GM18499 (cell line): ENCODE results near the gene GALNT2.

Source experiments
- ATAC-seq: cut with Tn5 transposase; IDR thresholded peaks from one replicate; pipeline ENCODE4 v1.9.1; 2021; ENCODE audit warnings: moderate number of reproducible peaks; ENCODE audit not compliant: insufficient read depth, unreplicated experiment

Gene GALNT2

DNA sequence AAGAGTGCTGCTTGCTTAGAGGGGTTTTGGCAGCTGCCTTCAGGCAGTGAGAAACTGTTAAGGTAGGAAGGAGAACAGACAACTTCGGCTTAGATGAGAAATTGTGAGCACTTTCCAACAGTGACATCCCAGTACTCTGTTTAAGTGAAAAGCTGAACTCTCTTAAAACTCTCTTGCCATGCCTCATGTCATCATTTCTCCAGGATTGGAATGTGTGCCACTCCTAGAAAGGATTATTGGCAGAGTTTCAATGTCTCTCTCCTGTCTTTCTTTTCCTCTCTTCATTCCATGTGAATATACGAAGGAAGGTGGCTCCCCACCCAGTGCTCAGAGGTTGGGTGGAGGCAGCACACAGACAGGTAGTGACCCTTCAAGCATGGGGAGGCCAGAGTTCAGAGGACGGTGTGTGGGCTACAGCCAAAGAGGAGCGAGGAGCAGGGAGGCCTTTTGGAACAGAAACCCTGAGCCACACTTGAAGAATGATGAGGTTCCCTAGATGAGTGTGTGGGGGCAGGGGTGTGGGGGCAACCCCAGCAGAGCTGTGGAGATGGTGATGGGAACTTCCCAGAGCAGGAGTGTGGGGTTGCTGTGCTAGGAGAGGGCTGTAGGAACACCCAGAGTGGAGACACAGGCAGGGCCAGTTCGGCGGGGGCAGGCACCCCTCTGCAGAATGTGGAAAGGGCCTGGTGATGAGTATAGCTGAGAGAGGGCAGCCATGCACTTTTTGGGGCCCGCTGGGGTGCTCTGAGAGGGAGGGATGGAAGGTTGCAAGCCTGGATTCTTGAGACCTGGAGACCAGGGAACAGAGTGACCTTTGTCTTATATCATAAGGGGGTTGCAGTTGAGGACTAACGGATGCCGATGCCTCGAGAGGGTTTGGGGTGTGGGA lies 58.8 kb downstream of the GALNT2 start:
- ATAC-seq = no peak

DNA sequence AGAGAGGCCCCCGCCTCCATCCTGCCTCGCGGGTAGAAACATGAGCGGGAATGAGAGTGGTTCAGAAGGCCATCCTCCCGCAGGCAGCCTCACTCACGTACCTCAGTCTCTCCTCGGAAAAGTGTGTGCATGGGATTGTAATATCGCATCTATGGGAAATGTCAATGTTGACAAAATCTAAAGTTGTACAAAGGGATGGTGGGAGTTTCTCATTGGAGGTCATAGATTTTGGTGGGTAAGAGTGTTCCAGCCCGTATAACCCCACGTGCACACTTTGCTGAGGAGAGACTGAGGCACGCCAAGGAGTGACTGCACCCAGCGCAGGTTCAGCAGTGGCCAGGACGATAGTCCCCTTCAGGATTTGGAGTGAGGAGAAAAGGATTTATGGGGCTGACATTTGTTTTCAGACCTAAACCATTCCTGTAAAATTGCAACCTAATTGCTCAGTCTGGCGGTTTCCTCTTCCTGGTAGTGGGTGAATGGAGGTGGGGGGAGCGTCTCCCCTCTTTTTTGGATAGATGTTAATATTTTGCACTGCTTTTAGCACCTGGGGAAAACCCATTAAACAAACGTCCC lies 59.6 kb downstream of the GALNT2 start:
- ATAC-seq = no peak

DNA sequence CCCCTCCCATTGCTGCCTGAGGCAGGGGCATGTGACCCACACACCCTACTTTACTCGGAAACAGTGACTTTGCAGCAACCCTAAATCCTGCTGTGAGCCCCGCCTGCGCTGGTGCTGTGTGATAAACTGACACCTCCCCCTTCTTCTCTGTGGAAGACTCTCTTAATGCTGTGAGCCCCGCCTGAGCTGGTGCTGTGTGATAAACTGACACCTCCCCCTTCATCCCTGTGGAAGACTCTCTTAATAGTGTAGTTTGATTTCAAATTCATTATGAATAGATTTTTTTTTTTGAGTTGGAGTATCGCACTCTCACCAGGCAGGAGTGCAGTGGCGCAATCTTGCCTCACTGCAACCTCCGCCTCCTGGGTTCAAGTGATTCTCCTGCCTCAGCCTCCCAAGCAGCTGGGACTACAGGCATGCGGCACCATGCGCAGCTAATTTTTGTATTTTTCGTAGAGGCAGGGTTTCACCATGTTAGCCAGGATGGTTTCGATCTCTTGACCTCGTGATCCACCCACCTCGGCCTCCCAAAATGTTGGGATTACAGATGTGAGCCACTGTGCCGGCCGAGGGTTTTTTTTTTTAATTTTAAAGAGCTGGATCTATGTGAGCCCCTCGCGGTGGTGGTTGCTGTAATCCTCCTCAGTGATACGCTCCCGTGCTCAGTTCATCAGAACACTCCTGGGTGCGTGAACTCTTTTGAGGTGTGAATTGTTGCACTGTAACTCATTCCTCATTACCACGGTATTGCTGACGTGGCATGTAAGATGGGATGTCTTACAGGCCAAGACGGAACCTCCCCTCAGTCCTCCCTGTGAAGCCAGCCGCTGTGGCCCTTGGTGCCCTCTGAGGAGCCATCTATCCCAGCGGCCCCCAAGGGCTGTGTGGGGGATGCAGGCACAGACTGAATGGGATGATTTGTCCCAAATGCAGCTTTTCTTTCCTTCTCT lies 60.3 kb downstream of the GALNT2 start:
- no peak for ATAC-seq

DNA sequence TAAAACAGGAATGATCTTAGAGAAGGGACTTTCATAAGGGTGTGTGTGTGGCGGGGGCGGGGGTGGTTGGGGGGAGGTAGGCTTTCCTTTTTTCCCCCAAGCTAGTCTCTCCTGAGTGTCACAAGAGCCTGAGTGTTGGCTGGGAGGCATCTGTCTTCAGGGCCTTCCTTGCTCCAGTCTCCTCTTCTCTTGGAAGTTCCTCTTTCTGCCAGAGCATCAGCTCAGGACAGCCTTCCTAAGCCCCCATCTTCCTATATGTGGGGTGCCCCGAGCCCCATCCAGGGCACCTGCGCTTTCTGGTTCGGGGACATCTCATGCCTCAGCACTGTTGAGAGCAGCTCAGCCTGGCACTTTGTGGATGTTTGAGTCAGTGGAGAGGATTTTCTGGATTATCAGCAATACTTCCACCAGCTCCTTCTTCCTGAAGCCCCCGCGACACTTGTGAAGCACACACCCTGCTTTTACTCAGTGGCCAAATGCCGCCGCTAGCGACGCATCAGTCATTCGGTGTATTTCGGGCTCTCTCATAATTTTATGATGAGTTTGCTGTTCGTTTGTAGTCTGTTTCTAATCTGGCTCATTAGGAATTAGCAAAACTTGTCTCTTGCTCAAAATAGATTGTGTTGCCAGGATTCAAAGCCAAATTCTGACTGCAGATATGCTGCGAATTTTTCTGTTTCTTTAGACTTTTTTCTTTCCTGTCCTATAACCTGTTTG lies 61.7 kb downstream of the GALNT2 start:
- ATAC-seq = no peak

DNA sequence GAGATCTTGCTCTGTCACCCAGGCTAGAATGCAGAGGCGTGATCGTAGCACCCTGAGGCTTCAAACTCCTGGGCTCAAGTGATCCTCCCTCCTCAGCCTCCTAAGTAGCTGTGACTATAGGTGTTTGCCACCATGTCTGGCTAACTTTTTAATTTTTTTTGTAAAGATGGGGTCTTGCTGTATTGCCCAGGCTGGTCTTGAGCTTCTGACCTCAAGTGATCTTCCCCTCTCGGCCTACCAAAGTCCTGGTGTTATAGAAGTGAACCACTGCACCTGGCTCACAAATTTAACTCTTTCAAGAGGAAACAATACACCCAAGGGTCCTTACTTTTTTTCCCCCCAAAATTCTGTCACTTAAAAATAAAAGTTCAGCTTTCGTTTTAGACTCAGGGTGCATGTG lies 62.3 kb downstream of the GALNT2 start:
- ATAC-seq = no peak

DNA sequence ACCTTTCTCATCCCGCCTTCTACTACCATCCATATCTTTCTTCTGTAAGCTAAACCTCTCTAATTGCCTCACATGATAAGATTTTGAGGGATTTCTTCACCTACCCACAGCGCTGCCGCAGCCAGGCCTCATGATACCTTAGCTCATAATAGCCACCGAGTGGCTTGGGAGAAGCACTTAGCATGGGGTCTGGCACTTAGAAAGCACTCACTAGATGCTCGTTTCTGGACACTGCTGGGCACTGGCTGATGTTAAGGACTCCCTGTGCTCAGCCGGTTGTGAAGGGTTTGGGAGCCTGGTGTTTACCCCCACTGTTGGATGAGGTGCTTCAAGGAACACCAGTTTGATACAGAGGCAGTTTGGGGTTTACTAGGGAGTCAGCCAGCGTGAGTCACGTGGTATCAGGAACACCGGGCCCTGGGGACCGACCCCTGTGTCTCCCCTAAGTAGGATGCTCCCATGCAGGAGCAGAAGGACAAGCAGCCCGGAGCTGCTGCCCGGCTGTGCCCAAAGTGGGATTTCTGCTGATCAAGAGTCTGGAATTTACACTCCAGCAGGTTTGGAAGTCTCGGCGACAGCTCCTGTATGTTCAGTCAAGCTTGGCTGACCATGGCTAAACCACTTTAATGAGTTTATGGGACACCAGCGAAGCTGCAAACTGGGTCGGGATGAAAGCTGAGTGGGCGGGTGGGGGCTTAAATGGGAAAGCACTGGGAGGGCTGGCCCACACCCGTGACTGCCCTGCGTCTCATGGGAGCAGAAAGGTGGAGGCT lies 63.3 kb downstream of the GALNT2 start:
- no peak for ATAC-seq

DNA sequence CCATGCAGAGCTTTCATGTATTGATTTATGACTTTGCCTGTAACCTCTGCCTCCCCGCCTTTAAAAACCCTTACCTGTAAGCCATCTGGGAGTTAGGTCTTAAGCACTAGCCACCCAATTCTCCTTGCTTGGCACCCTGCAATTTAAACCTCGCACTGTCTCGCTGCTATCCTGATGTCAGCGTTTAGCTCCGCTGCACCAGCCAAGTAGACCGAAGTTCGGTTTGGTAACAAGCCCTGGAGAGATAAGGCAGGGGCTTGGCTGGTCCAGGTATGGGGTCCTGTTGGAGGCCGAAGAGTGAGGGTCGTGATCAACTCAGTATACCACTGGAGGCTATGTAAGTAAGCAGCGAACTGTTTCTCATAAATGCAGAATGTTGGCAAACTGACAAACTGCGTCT lies 64.4 kb downstream of the GALNT2 start:
- no peak for ATAC-seq

DNA sequence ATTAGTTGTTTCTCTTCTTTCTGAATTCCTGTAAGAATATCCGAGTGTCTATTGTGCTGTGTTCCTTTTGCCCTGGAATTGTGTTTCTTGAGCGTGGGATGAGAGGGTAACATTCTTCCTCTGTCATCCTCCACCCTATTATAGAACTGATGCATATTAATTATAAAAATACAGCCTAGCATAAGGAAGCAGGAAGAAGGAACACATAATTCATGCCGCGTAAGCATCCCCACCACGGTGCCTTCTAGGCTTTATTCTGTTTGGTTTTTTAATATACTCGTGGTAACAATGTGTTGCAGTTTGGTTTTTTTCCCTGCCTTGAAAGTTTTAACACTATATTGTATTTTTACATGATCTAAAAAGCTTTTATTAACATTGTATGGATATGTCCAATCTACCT lies 65.7 kb downstream of the GALNT2 start:
- ATAC-seq = no peak

DNA sequence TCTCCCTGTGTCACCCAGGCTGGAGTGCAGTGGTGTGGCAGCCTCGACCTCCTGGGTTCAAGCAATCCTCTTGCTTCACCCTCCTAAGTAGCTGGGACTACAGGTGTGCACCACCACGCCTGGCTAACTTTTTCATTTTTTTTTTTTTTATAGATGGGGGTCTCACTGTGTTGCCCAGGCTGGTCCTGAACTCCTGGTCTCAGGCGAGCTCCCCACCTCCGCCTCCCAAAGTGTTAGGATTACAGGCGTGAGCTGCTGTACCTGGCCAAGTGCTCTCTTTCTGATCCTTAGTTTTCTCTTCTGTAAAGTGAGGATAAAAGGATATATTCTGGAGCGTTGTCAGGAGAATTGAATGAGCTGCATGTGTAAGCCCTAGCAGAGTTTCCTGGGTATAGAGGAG lies 68.7 kb downstream of the GALNT2 start:
- no peak for ATAC-seq

DNA sequence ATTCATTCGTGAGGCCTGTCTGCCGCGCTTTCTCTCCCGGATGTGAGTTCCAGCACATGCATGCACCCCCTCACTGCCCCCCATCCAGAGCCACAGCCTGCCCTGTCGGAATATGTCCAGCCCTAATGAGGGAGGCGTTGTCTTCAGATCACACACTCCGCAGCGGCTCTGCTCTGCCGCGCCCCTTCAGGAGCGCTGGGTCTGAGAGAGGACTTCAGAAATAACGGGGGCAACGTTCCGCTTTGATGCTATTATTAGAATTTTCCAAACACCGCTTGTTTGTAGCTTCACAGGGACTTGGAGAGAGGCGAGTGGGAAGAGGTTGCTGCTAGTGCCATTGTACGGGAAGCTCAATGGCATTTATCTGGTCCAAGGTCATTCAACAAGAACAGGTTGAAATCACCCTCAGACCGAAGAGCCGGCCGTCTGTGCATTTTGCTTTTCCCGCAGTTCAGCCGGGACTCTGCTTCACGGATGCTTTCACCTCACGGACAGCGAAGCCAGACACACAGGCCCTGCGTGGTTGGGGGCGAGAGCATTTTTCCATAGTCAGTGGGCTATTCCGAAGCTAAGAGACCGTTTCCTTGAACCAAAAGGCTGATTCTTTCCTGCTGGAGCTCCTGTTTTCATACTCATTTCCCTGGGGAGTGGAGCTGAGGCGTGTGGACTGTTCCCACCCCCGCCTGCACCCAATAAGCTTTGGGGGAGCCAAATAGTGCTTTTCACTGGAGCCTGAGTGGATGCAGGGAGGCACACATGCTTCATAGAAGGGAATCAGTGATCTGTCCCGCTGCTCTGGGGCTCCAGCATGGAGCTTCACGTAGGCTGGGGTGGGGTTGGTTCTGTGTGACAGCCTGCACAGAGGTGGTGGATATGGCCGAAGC lies 69.7 kb downstream of the GALNT2 start:
- no peak for ATAC-seq

DNA sequence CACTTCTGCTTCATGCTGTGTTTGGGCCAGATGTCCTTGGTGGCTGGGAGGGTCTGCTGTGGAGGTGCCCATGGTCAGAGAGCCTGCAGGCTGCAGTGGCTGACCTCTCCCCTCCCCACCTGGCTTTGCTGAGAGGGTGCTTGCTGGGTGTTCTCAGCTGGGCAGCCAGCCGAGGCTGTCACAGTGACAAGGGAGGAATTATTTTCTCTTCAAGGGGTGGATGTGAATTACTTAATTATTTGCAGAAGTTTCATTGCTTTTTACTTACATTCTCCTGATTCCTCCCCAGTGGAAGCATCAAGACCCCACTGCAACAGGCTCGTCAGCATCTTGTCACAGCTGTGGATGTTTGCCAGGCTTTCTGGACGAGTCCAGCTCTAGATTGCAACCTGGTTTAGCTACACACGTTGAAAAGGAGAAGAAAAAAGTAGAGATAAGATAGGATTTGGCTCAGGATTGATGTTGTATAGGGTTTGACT lies 70.3 kb downstream of the GALNT2 start:
- ATAC-seq = no peak

DNA sequence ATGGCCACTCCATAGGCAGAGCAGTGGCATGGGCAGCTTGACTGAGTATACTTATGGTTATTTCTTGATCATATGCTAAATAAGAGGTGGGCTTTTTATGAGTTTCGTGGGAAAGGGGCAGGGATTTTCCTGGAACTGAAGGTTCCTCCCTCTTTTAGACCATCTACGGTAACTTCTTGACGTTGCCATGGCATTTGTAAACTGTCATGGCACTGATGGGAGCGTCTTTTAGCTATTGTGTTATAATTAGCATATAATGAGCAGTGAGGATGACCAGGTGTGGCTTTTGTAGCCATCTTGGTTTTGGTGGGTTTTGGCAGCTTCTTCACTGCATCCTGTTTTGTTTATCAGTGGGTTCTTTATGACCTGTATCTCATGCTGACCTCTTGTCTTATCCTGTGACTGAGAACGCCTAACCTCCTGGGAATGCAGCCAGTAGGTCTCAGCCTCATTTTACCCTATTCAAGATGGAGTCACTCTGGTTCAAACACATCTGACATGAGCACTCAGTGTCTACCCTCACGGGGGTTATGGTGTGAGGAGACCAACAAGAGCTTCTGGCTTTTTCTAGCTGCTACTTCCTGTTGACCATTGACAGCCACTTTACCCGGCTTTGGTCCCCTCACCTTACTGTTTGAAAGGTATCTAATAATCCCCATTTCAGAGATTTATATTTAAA lies 71.7 kb downstream of the GALNT2 start:
- ATAC-seq = no peak

DNA sequence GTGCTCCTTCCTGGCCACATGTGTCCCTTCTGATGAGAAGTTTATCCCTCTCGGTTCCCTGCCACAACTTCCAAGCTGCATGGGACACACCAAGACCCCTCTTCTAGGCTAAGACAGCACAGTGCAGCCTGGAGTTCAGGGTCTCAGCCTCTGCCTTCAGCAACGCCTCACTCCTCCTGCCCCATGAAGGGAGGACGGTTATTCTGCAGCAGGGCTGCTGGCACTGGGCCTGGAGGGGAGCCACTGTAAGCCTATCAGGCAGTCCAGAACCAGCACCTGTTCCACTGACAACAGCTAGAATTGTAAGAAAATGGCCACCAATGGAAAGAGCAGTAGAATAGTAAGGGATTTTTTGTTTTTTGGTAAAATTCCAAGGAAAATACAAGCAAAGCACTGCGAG lies 72.3 kb downstream of the GALNT2 start:
- ATAC-seq = no peak

DNA sequence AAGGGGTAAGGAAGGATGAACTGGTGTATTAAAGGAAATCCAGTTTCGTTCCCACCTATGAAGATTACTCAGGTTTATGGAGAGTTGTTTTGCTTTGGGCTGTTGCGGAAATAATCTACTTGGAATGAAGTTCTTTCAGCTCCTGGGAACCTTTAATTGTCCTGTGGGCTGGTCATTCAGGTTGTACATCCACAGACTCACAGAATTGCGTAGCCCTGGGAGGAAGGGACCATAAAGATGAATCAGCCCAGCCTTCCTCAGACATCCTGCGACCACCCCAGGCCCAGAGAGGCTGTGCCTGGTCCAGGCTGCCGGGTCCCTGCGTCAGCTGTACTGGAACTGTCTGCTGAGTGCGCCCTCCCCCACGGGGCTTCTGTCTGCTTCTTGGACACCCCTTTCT lies 72.7 kb downstream of the GALNT2 start:
- ATAC-seq = no peak

DNA sequence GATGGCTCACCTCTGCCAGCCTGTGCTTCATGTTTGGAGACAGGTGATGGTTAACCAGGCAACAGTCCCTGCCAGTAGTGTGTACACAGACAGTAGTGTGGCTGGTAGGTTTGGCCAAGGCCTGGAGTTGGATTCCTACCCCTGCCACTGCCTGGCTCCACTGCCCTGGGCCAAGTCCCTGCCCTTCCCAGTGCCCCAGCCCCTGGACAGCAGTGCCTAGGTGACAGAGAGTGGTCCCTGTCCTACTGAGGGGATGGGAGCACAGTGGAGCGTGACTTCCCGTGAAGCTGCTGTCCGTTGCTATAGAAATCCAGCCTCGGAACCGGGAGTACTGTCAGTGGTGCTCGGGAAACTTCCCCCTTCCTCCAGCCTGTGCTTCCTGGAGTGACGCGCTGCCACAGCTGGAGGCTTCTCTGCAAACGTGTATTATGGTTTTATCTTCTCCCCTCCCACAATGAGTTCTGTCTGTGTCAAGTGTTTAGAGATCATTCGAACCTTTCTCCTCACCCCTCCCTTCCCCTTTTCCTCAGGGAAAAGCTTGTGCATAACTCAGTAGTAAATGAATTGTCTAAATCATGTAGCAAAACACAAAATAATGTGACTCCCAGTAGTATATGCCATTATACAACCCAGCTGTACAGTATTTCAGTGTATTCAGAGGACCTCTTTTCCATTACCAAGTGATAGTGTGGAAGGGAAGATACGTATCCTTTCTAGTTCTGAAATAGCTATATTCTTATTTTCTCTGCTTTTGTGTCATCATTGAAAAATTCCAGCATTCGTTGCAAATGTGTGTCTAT lies 73.4 kb downstream of the GALNT2 start:
- ATAC-seq = no peak

DNA sequence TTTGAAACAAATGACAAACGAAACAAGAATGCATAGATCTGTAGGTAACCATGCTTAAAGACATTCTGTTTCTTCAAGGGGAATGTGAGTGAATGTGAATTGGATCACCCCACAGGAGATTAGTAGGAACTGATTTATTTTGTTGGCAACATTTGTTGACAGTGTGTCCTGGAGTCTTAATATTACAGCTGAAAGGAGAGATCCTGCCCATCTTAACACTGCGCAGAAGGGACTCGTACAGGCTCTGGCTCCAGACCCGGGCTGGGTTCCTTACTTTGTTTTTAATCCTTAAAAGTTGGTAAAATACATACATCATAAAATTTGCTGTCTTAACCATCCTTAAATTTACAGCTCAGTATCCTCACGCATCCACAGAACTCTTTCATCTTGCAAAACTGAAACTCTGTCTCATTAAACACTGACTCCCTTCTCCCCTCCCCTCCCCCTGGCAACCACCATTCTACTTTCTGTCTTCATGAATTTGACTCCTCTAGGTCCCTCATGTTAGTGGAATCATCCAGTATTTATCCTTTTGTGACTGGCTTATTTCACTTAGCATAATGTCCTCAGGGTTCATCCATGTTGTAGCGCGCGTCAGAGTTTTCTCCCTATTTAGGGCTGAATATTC lies 74.1 kb downstream of the GALNT2 start:
- no peak for ATAC-seq
